Gastrocnemius medialis (tissue), 4 donors: Measurements from ENCODE around the gene ZBTB44. TPM values are rescaled to one million over a fixed set of nuclear protein-coding genes. Genes with fewer than 3 reads are reported as not detected.

Experiments used
- ATAC-seq, 2 donors: fragments of 150-250 bp; one replicate each; pipeline ENCODE4 v1.9.1; 2016
- DNase-seq, 2 donors: peaks; one replicate each; pipeline ENCODE4 v3.0.0-alpha.2; 2019
- H3K27ac ChIP-seq, 4 donors: fragments of 200-600 bp; sonication (generic); 1 replicate in 1 of 4; 2 replicates in 3 of 4; pipeline ENCODE4 v1.5.1; 2016 to 2018; ENCODE audit warnings: mild to moderate bottlenecking in 2 of 4, moderate library complexity in 1 of 4
- H3K27me3 ChIP-seq, 3 donors: fragments of 200-600 bp; sonication (generic) in 2 of 3; 1 replicate in 1 of 3; 2 replicates in 2 of 3; pipeline versions ENCODE4 v1.5.1 to v1.6.0; 2016 to 2019; ENCODE audit warnings: mild to moderate bottlenecking in 1 of 3, moderate library complexity in 1 of 3
- H3K36me3 ChIP-seq, 2 donors: fragments of 200-600 bp; sonication (generic) in 1 of 2; one replicate each; pipeline ENCODE4 v1.5.1; 2017 to 2018
- H3K4me1 ChIP-seq, 2 donors: fragments of 200-600 bp; sonication (generic) in 1 of 2; one replicate each; pipeline ENCODE4 v1.5.1; 2016 to 2017; ENCODE audit warnings: mild to moderate bottlenecking in 2 of 2
- H3K4me3 ChIP-seq, 4 donors: fragments of 200-600 bp; sonication (generic) in 3 of 4; 1 replicate in 1 of 4; 2 replicates in 3 of 4; pipeline ENCODE4 v1.5.1; 2016 to 2019; ENCODE audit warnings: mild to moderate bottlenecking in 2 of 4
- H3K9me3 ChIP-seq, 3 donors: fragments of 200-600 bp; sonication (generic) in 2 of 3; 1 replicate in 1 of 3; 2 replicates in 2 of 3; pipeline ENCODE4 v1.5.1; 2016 to 2019
- POLR2A ChIP-seq, 2 donors: fragments of 450-650 bp; IDR thresholded peaks; one replicate each; pipeline ENCODE4 v1.6.1; 2017; ENCODE audit warnings: antibody characterized with exemption in 2 of 2, mild to moderate bottlenecking in 2 of 2, moderate library complexity in 2 of 2
- in situ Hi-C, 4 donors: fragments of 200-750 bp; cut with MboI; loops; one replicate each; pipeline versions ENCODE4 v1.15.0 to v1.8.0; 2017; ENCODE audit warnings: low sequenced_read_pairs in 4 of 4
- intact Hi-C: fragments of 100-400 bp; cut with DNase I; formaldehyde crosslinking; loops from one replicate; pipeline ENCODE4 v1.15.1; 2023; ENCODE audit warnings: low total_unique reads
- total RNA-seq, 4 donors: library from RNA; depleted of rRNA; stranded (reverse); fragments of >200 nt; gene quantifications; one replicate each; pipeline versions ENCODE4 v1.1.0 to v1.2.3, GENCODE V29; 2016
- TF ChIP-seq, protein P1 (sequence below), 5 experiments: fragments of 450-650 bp in 3 of 5; fragments of 200-600 bp in 2 of 5; sonication (generic) in 2 of 5; IDR thresholded peaks in 4 of 5; conservative IDR thresholded peaks in 1 of 5; 1 replicate in 4 of 5; 2 replicates in 1 of 5; pipeline ENCODE4 v1.5.1; 2016 to 2019; ENCODE audit warnings: antibody characterized with exemption in 5 of 5, mild to moderate bottlenecking in 3 of 5, moderate library complexity in 3 of 5

The ZBTB44 gene
- total RNA-seq, 4 donors from 2014 or later: 57.4 to 108 (median 68.8) TPM

GRCh38 chr11:130278745-130279144 is 36.0 kb downstream of the ZBTB44 start:
- TF ChIP-seq POLR2A (IDR thresholded peaks at IDR 0.05): no peak
- TF ChIP-seq, protein P1, sequence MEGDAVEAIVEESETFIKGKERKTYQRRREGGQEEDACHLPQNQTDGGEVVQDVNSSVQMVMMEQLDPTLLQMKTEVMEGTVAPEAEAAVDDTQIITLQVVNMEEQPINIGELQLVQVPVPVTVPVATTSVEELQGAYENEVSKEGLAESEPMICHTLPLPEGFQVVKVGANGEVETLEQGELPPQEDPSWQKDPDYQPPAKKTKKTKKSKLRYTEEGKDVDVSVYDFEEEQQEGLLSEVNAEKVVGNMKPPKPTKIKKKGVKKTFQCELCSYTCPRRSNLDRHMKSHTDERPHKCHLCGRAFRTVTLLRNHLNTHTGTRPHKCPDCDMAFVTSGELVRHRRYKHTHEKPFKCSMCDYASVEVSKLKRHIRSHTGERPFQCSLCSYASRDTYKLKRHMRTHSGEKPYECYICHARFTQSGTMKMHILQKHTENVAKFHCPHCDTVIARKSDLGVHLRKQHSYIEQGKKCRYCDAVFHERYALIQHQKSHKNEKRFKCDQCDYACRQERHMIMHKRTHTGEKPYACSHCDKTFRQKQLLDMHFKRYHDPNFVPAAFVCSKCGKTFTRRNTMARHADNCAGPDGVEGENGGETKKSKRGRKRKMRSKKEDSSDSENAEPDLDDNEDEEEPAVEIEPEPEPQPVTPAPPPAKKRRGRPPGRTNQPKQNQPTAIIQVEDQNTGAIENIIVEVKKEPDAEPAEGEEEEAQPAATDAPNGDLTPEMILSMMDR (IDR thresholded peaks at IDR 0.05 in 4 of 5, conservative IDR thresholded peaks at IDR 0.05 in 1 of 5): no peak
- ATAC-seq (no peak), DNase-seq (no peak)
- Histone ChIP-seq H3K9me3 (no peaks in the 10 kb centered on the region), H3K27me3 (no peaks in the 10 kb centered on the region), H3K4me1 (no peaks in the 10 kb centered on the region), H3K27ac (no peak overlapping the region), H3K4me3 (no peak overlapping the region), H3K36me3 (peaks cover 0 to 4% of the 10 kb centered on the region in 2 donors)
- in situ Hi-C loops (no loop called here), intact Hi-C loops (no loop called here)

DNA sequence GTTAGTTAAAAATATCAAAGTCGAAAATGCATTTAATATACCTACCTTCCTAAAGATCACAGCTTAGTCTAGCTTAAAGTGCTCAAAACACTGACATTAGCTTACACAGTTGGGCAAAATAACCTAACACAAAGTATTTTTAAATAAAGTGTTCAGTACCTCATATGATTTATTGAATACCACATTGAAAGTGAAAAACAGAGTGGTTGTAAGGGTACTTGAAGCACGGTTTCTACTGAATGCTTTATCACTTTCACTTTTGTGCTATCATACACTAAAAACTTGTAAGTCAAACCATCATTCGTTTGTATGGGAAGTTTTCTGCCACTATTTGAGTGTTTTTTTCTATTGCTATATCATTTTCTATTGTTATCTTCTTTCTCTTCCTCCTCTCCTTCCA is 36.6 kb downstream of the ZBTB44 start:
- no peak for TF ChIP-seq POLR2A (IDR thresholded peaks at IDR 0.05)
- TF ChIP-seq, protein P1 (IDR thresholded peaks at IDR 0.05 in 4 of 5, conservative IDR thresholded peaks at IDR 0.05 in 1 of 5): no peak
- no peak overlapping the region for H3K4me3 ChIP-seq
- H3K9me3 ChIP-seq: no peaks in the 10 kb centered on the region
- no peak for ATAC-seq
- in situ Hi-C loops (no loop called here), intact Hi-C loops (no loop called here)
- DNase-seq: no peak
- H3K4me1 ChIP-seq: no peaks in the 10 kb centered on the region
- peaks cover 0 to 4% of the 10 kb centered on the region in 2 donors for H3K36me3 ChIP-seq
- no peak overlapping the region for H3K27ac ChIP-seq
- no peaks in the 10 kb centered on the region for H3K27me3 ChIP-seq

DNA sequence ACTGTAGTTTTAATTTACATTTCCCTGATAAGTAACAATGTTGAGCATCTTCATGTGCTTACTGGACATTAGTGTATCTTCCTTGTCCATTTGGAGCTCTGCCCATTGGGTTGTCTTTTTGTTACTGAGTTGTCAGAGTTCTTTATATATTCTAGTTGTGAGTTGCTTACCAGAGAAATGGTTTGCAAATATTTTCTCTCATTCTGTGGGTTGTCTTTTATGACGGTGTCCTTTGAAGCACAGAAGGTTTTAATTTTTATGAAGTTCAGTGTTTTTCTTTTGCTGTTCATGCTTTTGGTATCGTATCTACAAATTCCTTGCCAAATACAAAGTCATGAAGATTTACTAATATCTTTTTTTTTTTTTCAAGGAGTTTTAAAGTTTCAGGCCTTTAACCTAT is 42.4 kb downstream of the ZBTB44 start:
- in situ Hi-C loops: no loop called here
- intact Hi-C loops: no loop called here
- no peak for ATAC-seq
- TF ChIP-seq, protein P1 (IDR thresholded peaks at IDR 0.05 in 4 of 5, conservative IDR thresholded peaks at IDR 0.05 in 1 of 5): no peak
- TF ChIP-seq POLR2A (IDR thresholded peaks at IDR 0.05): no peak
- no peaks in the 10 kb centered on the region for H3K9me3 ChIP-seq
- H3K4me1 ChIP-seq: no peaks in the 10 kb centered on the region
- no peak overlapping the region for H3K27ac ChIP-seq
- H3K4me3 ChIP-seq: no peak overlapping the region
- H3K27me3 ChIP-seq: no peaks in the 10 kb centered on the region
- H3K36me3 ChIP-seq: peaks cover 0 to under 1% of the 10 kb centered on the region in 2 donors
- no peak for DNase-seq

GRCh38 chr11:130269326-130269943 is 45.3 kb downstream of the ZBTB44 start:
- no peak for ATAC-seq
- Histone ChIP-seq H3K27ac (no peak overlapping the region), H3K4me1 (peaks cover under 1 to 2% of the 10 kb centered on the region in 2 donors), H3K9me3 (no peaks in the 10 kb centered on the region), H3K27me3 (no peaks in the 10 kb centered on the region), H3K36me3 (no peaks in the 10 kb centered on the region), H3K4me3 (no peak overlapping the region)
- in situ Hi-C loops (no loop called here), intact Hi-C loops (no loop called here)
- no peak for DNase-seq
- no peak for TF ChIP-seq POLR2A (IDR thresholded peaks at IDR 0.05)
- TF ChIP-seq, protein P1 (IDR thresholded peaks at IDR 0.05 in 4 of 5, conservative IDR thresholded peaks at IDR 0.05 in 1 of 5): no peak

GRCh38 chr11:130263351-130263750 is 51.4 kb downstream of the ZBTB44 start:
- Histone ChIP-seq H3K4me1 (peaks cover 7 to 27% of the 10 kb centered on the region in 2 donors), H3K27ac (no peak overlapping the region), H3K36me3 (peaks cover 0 to 15% of the 10 kb centered on the region in 2 donors), H3K27me3 (no peaks in the 10 kb centered on the region), H3K4me3 (no peak overlapping the region), H3K9me3 (no peaks in the 10 kb centered on the region)
- TF ChIP-seq POLR2A (IDR thresholded peaks at IDR 0.05): no peak
- TF ChIP-seq, protein P1 (IDR thresholded peaks at IDR 0.05 in 4 of 5, conservative IDR thresholded peaks at IDR 0.05 in 1 of 5): no peak
- intact Hi-C loops (no loop called here), in situ Hi-C loops (no loop called here)
- ATAC-seq (no peak), DNase-seq (no peak)
